Measurements from ENCODE around the gene KCNAB1. TPM values are rescaled to one million over a fixed set of nuclear protein-coding genes. Genes with fewer than 3 reads are reported as not detected.

The KCNAB1 gene
- total RNA-seq, 3 donors from 2014 or later = 3.9 to 8.3 (median 5.4) TPM

- intact Hi-C loops (cut with DNase I; ENCODE audit: low total_unique reads) = loop anchor here (5.0 kb wide), 1 partner anchor 136 kb away; the partner anchor contains the start of gene TIPARP
- no peak for DNase-seq (ENCODE audit: low spot score in 2 of 2)
- Histone ChIP-seq H3K36me3 (no peaks in the 10 kb centered on the region), H3K9me3 (no peaks in the 10 kb centered on the region), H3K4me1 (no peaks in the 10 kb centered on the region), H3K4me3 (no peak overlapping the region), H3K27me3 (no peaks in the 10 kb centered on the region), H3K27ac (peak overlapping the region in 1 of 2 donors; percentile 93)
- TF ChIP-seq CTCF (IDR thresholded peaks at IDR 0.05) (no peak), POLR2A (IDR thresholded peaks at IDR 0.05) (no peak), POLR2AphosphoS5 (IDR thresholded peaks at IDR 0.05) (no peak)
Measured at GRCh38 chr3:156536524-156537316, 416.3 kb downstream of the KCNAB1 start.

- intact Hi-C loops (cut with DNase I; ENCODE audit: low total_unique reads) = loop anchor here (5.0 kb wide), 1 partner anchor 133 kb away; the partner anchor contains the start of gene TIPARP
- no peaks in the 10 kb centered on the region for H3K36me3 ChIP-seq
- H3K4me1 ChIP-seq = peaks cover 4 to 14% of the 10 kb centered on the region in 2 donors
Measured at GRCh38 chr3:156539051-156539450, 418.7 kb downstream of the KCNAB1 start.

GRCh38 chr3:156539802-156540201, 419.4 kb downstream of the KCNAB1 start:
- Histone ChIP-seq H3K4me3 (no peak overlapping the region), H3K27me3 (no peaks in the 10 kb centered on the region), H3K4me1 (peaks cover 4 to 19% of the 10 kb centered on the region in 2 donors), H3K27ac (no peak overlapping the region), H3K9me3 (no peaks in the 10 kb centered on the region), H3K36me3 (no peaks in the 10 kb centered on the region)
- no peak for DNase-seq (ENCODE audit: low spot score in 2 of 2)
- TF ChIP-seq CTCF (IDR thresholded peaks at IDR 0.05) = no peak
- intact Hi-C loops (cut with DNase I; ENCODE audit: low total_unique reads) = loop anchor here (5.0 kb wide), 1 partner anchor 132 kb away; the partner anchor contains the start of gene TIPARP

More at GRCh38 chr3:156539051-156539450, 418.7 kb downstream of the KCNAB1 start:
- Histone ChIP-seq H3K4me3 (no peak overlapping the region), H3K9me3 (no peaks in the 10 kb centered on the region), H3K27ac (peak overlapping the region in 1 of 2 donors; percentile 10), H3K27me3 (no peaks in the 10 kb centered on the region)
- TF ChIP-seq POLR2A (IDR thresholded peaks at IDR 0.05) (no peak), CTCF (IDR thresholded peaks at IDR 0.05) (no peak), POLR2AphosphoS5 (IDR thresholded peaks at IDR 0.05) (no peak)
- DNase-seq (ENCODE audit: low spot score in 2 of 2) = no peak

- H3K4me1 ChIP-seq = peaks cover 4 to 25% of the 10 kb centered on the region in 2 donors
- H3K4me3 ChIP-seq = no peak overlapping the region
- intact Hi-C loops (cut with DNase I; ENCODE audit: low total_unique reads) = no loop called here
- H3K27me3 ChIP-seq = no peaks in the 10 kb centered on the region
- no peak for TF ChIP-seq CTCF (IDR thresholded peaks at IDR 0.05)
- no peak for TF ChIP-seq POLR2A (IDR thresholded peaks at IDR 0.05)
- no peak for TF ChIP-seq POLR2AphosphoS5 (IDR thresholded peaks at IDR 0.05)
- no peaks in the 10 kb centered on the region for H3K36me3 ChIP-seq
- H3K27ac ChIP-seq = peak overlapping the region; percentile 71 to 84
- DNase-seq (ENCODE audit: low spot score in 2 of 2) = no peak
- H3K9me3 ChIP-seq = no peaks in the 10 kb centered on the region
Measured at GRCh38 chr3:156542101-156543042, 422.0 kb downstream of the KCNAB1 start.

All from breast epithelium (tissue), 4 donors.